MM.1S (cell line): ENCODE results near the gene TMPRSS9.

Experiments
- CTCF ChIP-seq: fragments of 300-600 bp; sonication (generic); IDR thresholded peaks from 2 replicates; pipeline ENCODE4 v1.5.1; 2016; ENCODE audit warnings: antibody characterized with exemption, low read length, mixed read lengths
- EZH2 ChIP-seq: fragments of 300-600 bp; sonication (generic); optimal IDR thresholded peaks from 2 replicates; pipeline ENCODE3; 2017; ENCODE audit warnings: low read depth, mild to moderate bottlenecking, antibody characterized with exemption, low read length, mixed read lengths

DNA sequence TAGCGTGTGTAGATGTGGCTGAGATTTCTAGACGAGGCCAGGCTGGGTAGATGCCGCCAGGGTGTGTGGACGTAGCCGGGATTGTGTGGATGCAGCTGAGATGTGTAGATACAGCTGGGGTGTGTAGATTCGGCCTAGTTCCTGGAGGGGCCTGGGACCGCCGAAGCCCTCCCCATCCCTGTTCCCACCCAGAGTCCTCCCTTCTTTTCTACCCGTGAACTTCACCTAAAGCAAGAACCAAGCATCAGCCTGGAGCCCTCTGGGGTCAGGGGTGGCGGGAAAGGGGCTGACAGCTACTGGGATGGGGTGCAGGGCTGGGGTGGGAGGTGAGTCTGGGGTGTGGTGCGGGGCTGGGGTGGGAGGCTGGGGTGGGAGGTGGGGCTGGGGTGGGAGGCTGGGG lies 768 bp downstream of the TMPRSS9 start:
- TF ChIP-seq CTCF, result no peak
- no peak for TF ChIP-seq EZH2
